ENCODE data around the gene CADM1. TPM values are rescaled to one million over a fixed set of nuclear protein-coding genes. Genes with fewer than 3 reads are reported as not detected.

CADM1 gene
- total RNA-seq, 2 experiments from 2014 or later = 59.7 to 89.7 TPM

GRCh38 chr11:115214644-115215234, 289.5 kb downstream of the CADM1 start:
- ChIA-PET POLR2A (interaction anchor here (0.8 to 1.5 kb wide), 2 partner anchors 10 to 37 kb away, joined by 3 to 4 read pairs; no protein-coding TSS in a partner anchor), CTCF (ENCODE audit: unreplicated experiment) (no interaction called here)
- no TSS peak for BruUV-seq (replicated peaks)
- Histone ChIP-seq H3K4me2 (ENCODE audit: low read length) (no peak overlapping the region), H3K79me2 (ENCODE audit: insufficient read depth, low read depth, low read length) (no peaks in the 10 kb centered on the region), H3K27ac (ENCODE audit: low read depth, low read length, poor library complexity, severe bottlenecking) (no peak overlapping the region), H3K4me1 (ENCODE audit: insufficient read depth, low read length, poor library complexity, severe bottlenecking) (peaks cover 27% of the 10 kb centered on the region), H2AFZ (ENCODE audit: low read length) (no peak overlapping the region), H3K4me3 (ENCODE audit: low read depth, low read length, poor library complexity, severe bottlenecking) (no peak overlapping the region), H4K20me1 (ENCODE audit: insufficient read depth, low read length) (no peaks in the 10 kb centered on the region), H3K36me3 (ENCODE audit: insufficient read depth, low read length) (peaks cover 43% of the 10 kb centered on the region), H3K9me3 (ENCODE audit: low read length) (no peaks in the 10 kb centered on the region), H3K9me2 (ENCODE audit: insufficient read depth, low read length) (no peaks in the 10 kb centered on the region)
- intact Hi-C loops (cut with micrococcal nuclease; ENCODE audit: unreplicated experiment) = no loop called here
- DNase-seq (ENCODE audit: low spot score) = no peak
- TF ChIP-seq CTCF (conservative IDR thresholded peaks at IDR 0.05; ENCODE audit: low read length) (no peak), EZH2phosphoT487 (IDR thresholded peaks at IDR 0.05; ENCODE audit: borderline replicate concordance, low read depth, low read length) (no peak)

- CTCF ChIA-PET (ENCODE audit: unreplicated experiment) = no interaction called here
- no peak for DNase-seq (ENCODE audit: low spot score)
- Histone ChIP-seq H3K9me2 (ENCODE audit: insufficient read depth, low read length) (no peaks in the 10 kb centered on the region), H3K4me1 (ENCODE audit: insufficient read depth, low read length, poor library complexity, severe bottlenecking) (peaks cover 10% of the 10 kb centered on the region), H4K20me1 (ENCODE audit: insufficient read depth, low read length) (no peaks in the 10 kb centered on the region), H3K4me3 (ENCODE audit: low read depth, low read length, poor library complexity, severe bottlenecking) (no peak overlapping the region), H3K36me3 (ENCODE audit: insufficient read depth, low read length) (peaks cover 53% of the 10 kb centered on the region), H3K9me3 (ENCODE audit: low read length) (no peaks in the 10 kb centered on the region), H2AFZ (ENCODE audit: low read length) (no peak overlapping the region), H3K79me2 (ENCODE audit: insufficient read depth, low read depth, low read length) (no peaks in the 10 kb centered on the region), H3K27ac (ENCODE audit: low read depth, low read length, poor library complexity, severe bottlenecking) (no peak overlapping the region), H3K4me2 (ENCODE audit: low read length) (no peak overlapping the region)
- intact Hi-C loops (cut with micrococcal nuclease; ENCODE audit: unreplicated experiment) = no loop called here
- TF ChIP-seq EZH2phosphoT487 (IDR thresholded peaks at IDR 0.05; ENCODE audit: borderline replicate concordance, low read depth, low read length) = no peak
- no peak for TF ChIP-seq CTCF (conservative IDR thresholded peaks at IDR 0.05; ENCODE audit: low read length)
- POLR2A ChIA-PET = interaction anchor here (1.0 kb wide), 1 partner anchor 38 kb away, joined by 3 read pairs; no protein-coding TSS in a partner anchor
- no TSS peak for BruUV-seq (replicated peaks)
Observed at GRCh38 chr11:115213007-115213406, 291.2 kb downstream of the CADM1 start.

- intact Hi-C loops (cut with micrococcal nuclease; ENCODE audit: unreplicated experiment) = no loop called here
- CTCF ChIA-PET (ENCODE audit: unreplicated experiment) = no interaction called here
Observed at GRCh38 chr11:115208808-115209259, 295.4 kb downstream of the CADM1 start.

More at GRCh38 chr11:115208808-115209259, 295.4 kb downstream of the CADM1 start:
- no TSS peak for BruUV-seq (replicated peaks)
- Histone ChIP-seq H3K27ac (ENCODE audit: low read depth, low read length, poor library complexity, severe bottlenecking) (no peak overlapping the region), H3K79me2 (ENCODE audit: insufficient read depth, low read depth, low read length) (no peaks in the 10 kb centered on the region), H4K20me1 (ENCODE audit: insufficient read depth, low read length) (no peaks in the 10 kb centered on the region), H3K9me2 (ENCODE audit: insufficient read depth, low read length) (no peaks in the 10 kb centered on the region), H3K4me3 (ENCODE audit: low read depth, low read length, poor library complexity, severe bottlenecking) (no peak overlapping the region), H3K9me3 (ENCODE audit: low read length) (no peaks in the 10 kb centered on the region), H2AFZ (ENCODE audit: low read length) (no peak overlapping the region), H3K36me3 (ENCODE audit: insufficient read depth, low read length) (peaks cover 15% of the 10 kb centered on the region), H3K4me2 (ENCODE audit: low read length) (no peak overlapping the region), H3K4me1 (ENCODE audit: insufficient read depth, low read length, poor library complexity, severe bottlenecking) (no peaks in the 10 kb centered on the region)
- DNase-seq (ENCODE audit: low spot score) = no peak
- TF ChIP-seq CTCF (conservative IDR thresholded peaks at IDR 0.05; ENCODE audit: low read length) (no peak), EZH2phosphoT487 (IDR thresholded peaks at IDR 0.05; ENCODE audit: borderline replicate concordance, low read depth, low read length) (no peak)
- POLR2A ChIA-PET = interaction anchor here (1.1 to 1.7 kb wide), 3 partner anchors 8 to 18 kb away, joined by 3 to 6 read pairs (median 5); no protein-coding TSS in a partner anchor
